ENCODE measurements around the gene GJC2.

- TF ChIP-seq TAF1 (IDR thresholded peaks at IDR 0.05; ENCODE audit: borderline replicate concordance, low read depth, low read length) (no peak), POLR2A (IDR thresholded peaks at IDR 0.05; ENCODE audit: low read depth, low read length) (no peak)
Observed at GRCh38 chr1:228150120-228150460, 360 bp downstream of the GJC2 start.
